ENCODE data around the gene SHROOM3. TPM values are rescaled to one million over a fixed set of nuclear protein-coding genes. Genes with fewer than 3 reads are reported as not detected.
A peak's percentile ranks its signal among the peaks of the same experiment; 100 is the strongest.

The SHROOM3 gene
- total and polyA plus RNA-seq, 2 of the 13 experiments (the other 11 are each of a cell fraction or from before 2014, with no cell fraction given) = 0.01 TPM; not detected in 1

DNA sequence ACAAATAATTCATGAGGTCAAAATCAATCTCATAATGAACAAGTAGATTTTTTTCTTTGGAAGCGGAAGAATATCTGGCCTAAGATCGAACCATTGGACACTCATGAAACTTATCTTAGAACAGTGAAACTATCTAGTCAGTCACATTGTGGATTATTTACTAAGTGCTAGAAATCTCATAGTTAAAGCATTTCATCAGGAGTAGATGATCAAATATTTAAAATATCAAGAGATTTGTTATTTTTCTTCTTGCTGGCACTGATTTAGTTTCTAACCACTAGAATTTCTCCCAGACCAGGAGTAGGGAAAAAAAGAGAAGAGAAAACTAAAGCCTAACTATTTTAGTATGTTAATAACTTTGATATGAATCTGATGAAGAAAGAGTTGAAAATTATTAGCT lies 105.5 kb downstream of the SHROOM3 start (continued):
- TF ChIP-seq SIN3A (IDR thresholded peaks at IDR 0.05; ENCODE audit: borderline replicate concordance, low read depth, low read length) (no peak), HIVEP1 (CRISPR knock-in tag; IDR thresholded peaks at IDR 0.05) (no peak), ZSCAN31 (CRISPR knock-in tag; IDR thresholded peaks at IDR 0.05; ENCODE audit: low read depth) (no peak), RXRB (CRISPR knock-in tag; IDR thresholded peaks at IDR 0.05; ENCODE audit: borderline replicate concordance) (no peak), RFX3 (CRISPR knock-in tag; IDR thresholded peaks at IDR 0.05) (no peak), BORCS8-MEF2B (CRISPR knock-in tag; IDR thresholded peaks at IDR 0.05) (no peak), RFXAP (CRISPR knock-in tag; IDR thresholded peaks at IDR 0.05; ENCODE audit: borderline replicate concordance) (no peak)

- H3K79me2 ChIP-seq (ENCODE audit: insufficient read depth, low read length) = no peaks in the 10 kb centered on the region
- H3K36me3 ChIP-seq (replicated peaks in 1 of 2; ENCODE audit: control insufficient read depth in 1 of 2, insufficient read depth in 2 of 2, low read length in 2 of 2) = no peaks in the 10 kb centered on the region
- H3K27me3 ChIP-seq (ENCODE audit: control insufficient read depth in 1 of 2, insufficient read depth in 2 of 2, low read length in 2 of 2) = no peaks in the 10 kb centered on the region; a peak in 1 of 5 replicates
- WGBS (ENCODE audit: low lambda C conversion rate) = 20% methylated on average over 4 of the region's 5 CpGs
- in situ Hi-C loops (cut with HindIII; ENCODE audit: extremely low pct_ligation_motif_present, low pct_unique_long_range_greater_than_20kb) = no loop called here
- no peaks in the 10 kb centered on the region for H3K4me1 ChIP-seq (ENCODE audit: insufficient read depth, low read length)
- H3K9me3 ChIP-seq (ENCODE audit: low read length) = no peaks in the 10 kb centered on the region
- no peaks in the 10 kb centered on the region for H4K20me1 ChIP-seq (ENCODE audit: insufficient read depth, low read length)
- ATAC-seq (no peak), FAIRE-seq (no peak), DNase-seq (ENCODE audit: low spot score) (no peak)
- H3K4me3 ChIP-seq (replicated peaks in 1 of 3; ENCODE audit: insufficient read depth in 1 of 3, low read depth in 2 of 3, low read length in 3 of 3) = no peak overlapping the region
- intact Hi-C loops (cut with micrococcal nuclease; ENCODE audit: unreplicated experiment) = no loop called here
- CTCF ChIA-PET (ENCODE audit: low intra/inter-chr PET ratio, low total read pairs) = no interaction called here
- H3K27ac ChIP-seq (ENCODE audit: extremely low read length, insufficient read depth, low read length) = no peak overlapping the region
- POLR2A ChIA-PET = no interaction called here
- BruUV-seq (replicated peaks) = no TSS peak
- H2AFZ ChIP-seq (ENCODE audit: low read length) = no peak overlapping the region
- no peak overlapping the region for H3K9ac ChIP-seq (ENCODE audit: insufficient read depth, low read depth, low read length)
- TF ChIP-seq PHF20 (CRISPR knock-in tag; IDR thresholded peaks at IDR 0.05) = no peak
- TF ChIP-seq MAFK (conservative IDR thresholded peaks at IDR 0.05 in 1 of 2, IDR thresholded peaks at IDR 0.05 in 1 of 2; ENCODE audit: low read length in 2 of 2) = 0 out of 4 replicates have a peak, but pooled peaks of 1 of the 2 experiments have one; percentile 6
- H3K4me2 ChIP-seq (ENCODE audit: low read depth, low read length) = no peak overlapping the region
Measured at GRCh38 chr4:76543378-76543777, 108.3 kb downstream of the SHROOM3 start.

All from HepG2 (cell line).